AG09319 (cell line): Measurements from ENCODE around the gene BCLAF1.
"Not testable (repeated sequence)": the region's sequence is repeated elsewhere in the genome, so short reads cannot be mapped to it uniquely, and the experiment has no call there.

Source experiments
- DNase-seq: peaks from one replicate; pipeline ENCODE4 v3.0.0-alpha.2; 2010; ENCODE audit warnings: low read depth; ENCODE audit errors: extremely low read depth
- CTCF ChIP-seq: IDR thresholded peaks from 2 replicates; pipeline ENCODE4 v1.5.1; 2011; ENCODE audit warnings: low read depth, mild to moderate bottlenecking, inconsistent platforms, low read length, moderate library complexity

Gene BCLAF1

DNA sequence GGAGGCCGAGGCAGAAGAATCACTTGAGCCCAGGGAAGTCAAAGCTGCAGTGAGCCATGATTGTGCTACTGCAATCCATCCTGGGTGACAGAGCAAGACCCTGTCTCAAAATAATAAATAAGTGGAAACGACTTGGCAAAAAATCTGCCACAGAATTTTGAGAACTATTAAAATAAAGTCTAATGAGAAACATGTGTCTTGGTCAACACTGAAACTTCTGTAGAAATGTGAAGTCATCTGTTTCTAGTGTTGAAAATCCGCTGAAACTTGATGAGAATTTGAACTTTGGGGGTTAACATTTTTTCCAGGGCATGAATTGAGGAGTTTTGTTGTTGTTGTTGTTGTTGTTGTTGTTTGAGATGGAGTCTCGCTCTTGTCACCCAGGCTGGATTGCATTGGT is 29.0 kb upstream of the BCLAF1 start:
- TF ChIP-seq CTCF: no peak
- peak; percentile 3 for DNase-seq

- no peak for TF ChIP-seq CTCF
- no peak for DNase-seq
These were observed 28.3 kb upstream of the BCLAF1 start for GRCh38 chr6:136317971-136318370.

GRCh38 chr6:136317021-136317694 is 27.5 kb upstream of the BCLAF1 start:
- peak; percentile 85 for TF ChIP-seq CTCF
- peak; percentile 34 for DNase-seq

DNA sequence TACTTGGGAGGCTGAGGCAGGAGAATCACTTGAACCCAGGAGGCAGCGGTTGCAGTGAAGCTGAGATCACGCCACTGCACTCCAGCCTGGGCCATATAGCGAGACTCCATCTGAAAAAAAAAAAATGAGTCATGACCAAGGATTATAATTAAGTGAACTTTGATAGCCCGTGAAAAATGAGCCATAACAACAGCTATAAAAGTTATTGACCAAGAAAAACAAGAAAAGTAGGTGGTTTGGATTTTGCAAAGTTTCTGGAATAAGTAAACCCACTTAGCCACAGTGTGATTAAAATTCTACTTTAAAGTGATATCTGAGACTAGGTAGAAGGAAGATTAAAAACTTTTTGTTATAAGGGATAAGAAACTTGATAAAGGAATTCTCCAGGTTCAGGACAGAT is 25.9 kb upstream of the BCLAF1 start:
- no peak for DNase-seq
- TF ChIP-seq CTCF: no peak

- no peak for TF ChIP-seq CTCF
- no peak for DNase-seq
These were observed 23.3 kb upstream of the BCLAF1 start for GRCh38 chr6:136312975-136313374.

- DNase-seq: no peak
- TF ChIP-seq CTCF: no peak
These were observed 20.2 kb upstream of the BCLAF1 start for GRCh38 chr6:136309729-136310311.

GRCh38 chr6:136309171-136309570 is 19.5 kb upstream of the BCLAF1 start:
- DNase-seq: no peak
- no peak for TF ChIP-seq CTCF

GRCh38 chr6:136308469-136308868 is 18.8 kb upstream of the BCLAF1 start:
- not testable (repeated sequence) for DNase-seq
